Liver (tissue), 3 donors: Measurements from ENCODE around the gene HOXC10.

Experiments
- ATF3 ChIP-seq: IDR thresholded peaks from 2 replicates; pipeline ENCODE4 v1.6.1; 2016; ENCODE audit warnings: antibody characterized with exemption
- CTCF ChIP-seq: fragments of 150-350 bp; IDR thresholded peaks from 2 replicates; pipeline ENCODE4 v1.5.1; 2017; ENCODE audit warnings: improper control_type of control experiment, low read depth, low read length; ENCODE audit not compliant: missing input control
- FOXA1 ChIP-seq: IDR thresholded peaks from 2 replicates; pipeline ENCODE4 v1.6.1; 2016; ENCODE audit warnings: antibody characterized with exemption
- GABPA ChIP-seq, 2 donors: IDR thresholded peaks in 1 of 2; conservative IDR thresholded peaks in 1 of 2; 2 replicates each; pipeline ENCODE4 v1.6.1; 2016; ENCODE audit warnings: antibody characterized with exemption in 2 of 2, mild to moderate bottlenecking in 1 of 2, moderate library complexity in 1 of 2
- JUND ChIP-seq, 2 donors: IDR thresholded peaks; 2 replicates each; pipeline ENCODE4 v1.6.1; 2016; ENCODE audit warnings: antibody characterized with exemption in 2 of 2
- NR2F2 ChIP-seq: IDR thresholded peaks from 2 replicates; pipeline ENCODE4 v1.6.1; 2016; ENCODE audit warnings: antibody characterized with exemption
- REST ChIP-seq: IDR thresholded peaks from 2 replicates; pipeline ENCODE4 v1.6.1; 2016; ENCODE audit warnings: antibody characterized with exemption, mild to moderate bottlenecking
- TAF1 ChIP-seq: conservative IDR thresholded peaks from 2 replicates; pipeline ENCODE4 v1.6.1; 2016; ENCODE audit warnings: antibody characterized with exemption, mild to moderate bottlenecking
- TF ChIP-seq, protein P1 (sequence below): IDR thresholded peaks from 2 replicates; pipeline ENCODE4 v1.6.1; 2016; ENCODE audit warnings: antibody characterized with exemption
- TF ChIP-seq, protein P2 (sequence below): IDR thresholded peaks from 2 replicates; pipeline ENCODE4 v1.6.1; 2016; ENCODE audit warnings: antibody characterized with exemption
- donor health status: healthy.
- donor health status: healthy.

DNA sequence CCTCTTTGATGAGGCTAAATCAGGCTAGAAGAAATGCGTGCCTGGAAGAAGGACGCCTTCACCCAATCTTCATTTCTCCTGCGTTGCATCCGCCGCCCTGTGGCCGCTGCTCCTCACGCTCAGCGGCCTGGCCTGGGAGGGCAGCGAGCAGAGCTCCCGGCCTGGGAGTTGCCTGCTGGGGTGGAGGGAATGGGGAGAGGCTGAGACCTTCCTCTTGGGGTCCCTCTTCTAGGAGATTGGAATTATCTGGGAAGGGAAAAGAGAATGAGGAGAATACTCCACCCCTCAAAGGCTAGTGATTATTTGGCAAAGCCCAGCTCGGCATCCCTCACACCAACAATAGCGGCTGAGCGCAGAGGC, 32.6 kb upstream of the HOXC10 start:
- no peak for TF ChIP-seq CTCF
- no peak for TF ChIP-seq NR2F2
- no peak for TF ChIP-seq GABPA (IDR thresholded peaks at IDR 0.05 in 1 of 2, conservative IDR thresholded peaks at IDR 0.05 in 1 of 2)
- no peak for TF ChIP-seq ATF3
- TF ChIP-seq JUND (IDR thresholded peaks at IDR 0.05), result no peak
- TF ChIP-seq, protein P1, sequence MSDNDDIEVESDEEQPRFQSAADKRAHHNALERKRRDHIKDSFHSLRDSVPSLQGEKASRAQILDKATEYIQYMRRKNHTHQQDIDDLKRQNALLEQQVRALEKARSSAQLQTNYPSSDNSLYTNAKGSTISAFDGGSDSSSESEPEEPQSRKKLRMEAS, result no peak
- TF ChIP-seq FOXA1, result no peak
- TF ChIP-seq REST, result no peak
- no peak for TF ChIP-seq TAF1
- TF ChIP-seq, protein P2, sequence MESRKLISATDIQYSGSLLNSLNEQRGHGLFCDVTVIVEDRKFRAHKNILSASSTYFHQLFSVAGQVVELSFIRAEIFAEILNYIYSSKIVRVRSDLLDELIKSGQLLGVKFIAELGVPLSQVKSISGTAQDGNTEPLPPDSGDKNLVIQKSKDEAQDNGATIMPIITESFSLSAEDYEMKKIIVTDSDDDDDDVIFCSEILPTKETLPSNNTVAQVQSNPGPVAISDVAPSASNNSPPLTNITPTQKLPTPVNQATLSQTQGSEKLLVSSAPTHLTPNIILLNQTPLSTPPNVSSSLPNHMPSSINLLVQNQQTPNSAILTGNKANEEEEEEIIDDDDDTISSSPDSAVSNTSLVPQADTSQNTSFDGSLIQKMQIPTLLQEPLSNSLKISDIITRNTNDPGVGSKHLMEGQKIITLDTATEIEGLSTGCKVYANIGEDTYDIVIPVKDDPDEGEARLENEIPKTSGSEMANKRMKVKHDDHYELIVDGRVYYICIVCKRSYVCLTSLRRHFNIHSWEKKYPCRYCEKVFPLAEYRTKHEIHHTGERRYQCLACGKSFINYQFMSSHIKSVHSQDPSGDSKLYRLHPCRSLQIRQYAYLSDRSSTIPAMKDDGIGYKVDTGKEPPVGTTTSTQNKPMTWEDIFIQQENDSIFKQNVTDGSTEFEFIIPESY, result no peak
